Gastrocnemius medialis (tissue), 4 donors: ENCODE results near the gene SH2D6. TPM values are rescaled to one million over a fixed set of nuclear protein-coding genes. Genes with fewer than 3 reads are reported as not detected.

Source experiments
- ATAC-seq, 2 donors: fragments of 150-250 bp; one replicate each; pipeline ENCODE4 v1.9.1; 2016
- DNase-seq, 2 donors: peaks; one replicate each; pipeline ENCODE4 v3.0.0-alpha.2; 2019
- H3K27ac ChIP-seq, 4 donors: fragments of 200-600 bp; sonication (generic); 1 replicate in 1 of 4; 2 replicates in 3 of 4; pipeline ENCODE4 v1.5.1; 2016 to 2018; ENCODE audit warnings: mild to moderate bottlenecking in 2 of 4, moderate library complexity in 1 of 4
- H3K27me3 ChIP-seq, 3 donors: fragments of 200-600 bp; sonication (generic) in 2 of 3; 1 replicate in 1 of 3; 2 replicates in 2 of 3; pipeline versions ENCODE4 v1.5.1 to v1.6.0; 2016 to 2019; ENCODE audit warnings: mild to moderate bottlenecking in 1 of 3, moderate library complexity in 1 of 3
- H3K36me3 ChIP-seq, 2 donors: fragments of 200-600 bp; sonication (generic) in 1 of 2; one replicate each; pipeline ENCODE4 v1.5.1; 2017 to 2018
- H3K4me1 ChIP-seq, 2 donors: fragments of 200-600 bp; sonication (generic) in 1 of 2; one replicate each; pipeline ENCODE4 v1.5.1; 2016 to 2017; ENCODE audit warnings: mild to moderate bottlenecking in 2 of 2
- H3K4me3 ChIP-seq, 4 donors: fragments of 200-600 bp; sonication (generic) in 3 of 4; 1 replicate in 1 of 4; 2 replicates in 3 of 4; pipeline ENCODE4 v1.5.1; 2016 to 2019; ENCODE audit warnings: mild to moderate bottlenecking in 2 of 4
- H3K9me3 ChIP-seq, 3 donors: fragments of 200-600 bp; sonication (generic) in 2 of 3; 1 replicate in 1 of 3; 2 replicates in 2 of 3; pipeline ENCODE4 v1.5.1; 2016 to 2019
- CTCF ChIP-seq, 5 experiments: fragments of 450-650 bp in 3 of 5; fragments of 200-600 bp in 2 of 5; sonication (generic) in 2 of 5; IDR thresholded peaks in 4 of 5; conservative IDR thresholded peaks in 1 of 5; 1 replicate in 4 of 5; 2 replicates in 1 of 5; pipeline ENCODE4 v1.5.1; 2016 to 2019; ENCODE audit warnings: antibody characterized with exemption in 5 of 5, mild to moderate bottlenecking in 3 of 5, moderate library complexity in 3 of 5
- POLR2A ChIP-seq, 2 donors: fragments of 450-650 bp; IDR thresholded peaks; one replicate each; pipeline ENCODE4 v1.6.1; 2017; ENCODE audit warnings: antibody characterized with exemption in 2 of 2, mild to moderate bottlenecking in 2 of 2, moderate library complexity in 2 of 2
- in situ Hi-C, 4 donors: fragments of 200-750 bp; cut with MboI; loops; one replicate each; pipeline versions ENCODE4 v1.15.0 to v1.8.0; 2017; ENCODE audit warnings: low sequenced_read_pairs in 4 of 4
- intact Hi-C: fragments of 100-400 bp; cut with DNase I; formaldehyde crosslinking; loops from one replicate; pipeline ENCODE4 v1.15.1; 2023; ENCODE audit warnings: low total_unique reads
- total RNA-seq, 4 donors: library from RNA; depleted of rRNA; stranded (reverse); fragments of >200 nt; gene quantifications; one replicate each; pipeline versions ENCODE4 v1.1.0 to v1.2.3, GENCODE V29; 2016

Gene SH2D6
- total RNA-seq, 4 donors from 2014 or later = 3.5 TPM; not detected in 3

- H3K27me3 ChIP-seq = no peaks in the 10 kb centered on the region
- in situ Hi-C loops (no loop called here), intact Hi-C loops (no loop called here)
- no peaks in the 10 kb centered on the region for H3K9me3 ChIP-seq
- no peaks in the 10 kb centered on the region for H3K36me3 ChIP-seq
- peak in 1 of 2 donors; percentile 8 for DNase-seq
- TF ChIP-seq POLR2A (IDR thresholded peaks at IDR 0.05) (no peak), CTCF (IDR thresholded peaks at IDR 0.05 in 4 of 5, conservative IDR thresholded peaks at IDR 0.05 in 1 of 5) (no peak)
- peaks cover 6% of the 10 kb centered on the region in 2 donors for H3K4me1 ChIP-seq
- no peak overlapping the region for H3K27ac ChIP-seq
- ATAC-seq = no peak
- H3K4me3 ChIP-seq = no peak overlapping the region
Observed at GRCh38 chr2:85399183-85399455, 19.4 kb upstream of the SH2D6 start.

GRCh38 chr2:85400023-85400422, 18.5 kb upstream of the SH2D6 start:
- in situ Hi-C loops = no loop called here
- no peak for DNase-seq
- no peak overlapping the region for H3K4me3 ChIP-seq

GRCh38 chr2:85400541-85401463, 17.7 kb upstream of the SH2D6 start:
- no peak overlapping the region for H3K4me3 ChIP-seq
- intact Hi-C loops = no loop called here
- in situ Hi-C loops = no loop called here
- no peaks in the 10 kb centered on the region for H3K4me1 ChIP-seq
- no peaks in the 10 kb centered on the region for H3K36me3 ChIP-seq
- TF ChIP-seq CTCF (IDR thresholded peaks at IDR 0.05 in 4 of 5, conservative IDR thresholded peaks at IDR 0.05 in 1 of 5) (no peak), POLR2A (IDR thresholded peaks at IDR 0.05) (no peak)
- H3K27ac ChIP-seq = no peak overlapping the region
- H3K27me3 ChIP-seq = no peaks in the 10 kb centered on the region
- peak in 1 of 2 donors; percentile 18 for DNase-seq
- ATAC-seq = no peak
- H3K9me3 ChIP-seq = no peaks in the 10 kb centered on the region

More at GRCh38 chr2:85400023-85400422, 18.5 kb upstream of the SH2D6 start:
- intact Hi-C loops = no loop called here
- no peaks in the 10 kb centered on the region for H3K9me3 ChIP-seq
- no peaks in the 10 kb centered on the region for H3K27me3 ChIP-seq
- no peak for TF ChIP-seq CTCF (IDR thresholded peaks at IDR 0.05 in 4 of 5, conservative IDR thresholded peaks at IDR 0.05 in 1 of 5)
- TF ChIP-seq POLR2A (IDR thresholded peaks at IDR 0.05) = no peak
- no peaks in the 10 kb centered on the region for H3K4me1 ChIP-seq
- ATAC-seq = no peak
- no peaks in the 10 kb centered on the region for H3K36me3 ChIP-seq
- H3K27ac ChIP-seq = no peak overlapping the region

GRCh38 chr2:85401464-85401805, 17.1 kb upstream of the SH2D6 start:
- intact Hi-C loops = no loop called here
- H3K27ac ChIP-seq = no peak overlapping the region
- TF ChIP-seq POLR2A (IDR thresholded peaks at IDR 0.05) (no peak), CTCF (IDR thresholded peaks at IDR 0.05 in 4 of 5, conservative IDR thresholded peaks at IDR 0.05 in 1 of 5) (no peak)
- no peak for ATAC-seq
- in situ Hi-C loops = no loop called here
- H3K36me3 ChIP-seq = no peaks in the 10 kb centered on the region
- H3K9me3 ChIP-seq = no peaks in the 10 kb centered on the region
- H3K4me1 ChIP-seq = no peaks in the 10 kb centered on the region
- no peak overlapping the region for H3K4me3 ChIP-seq
- DNase-seq = no peak
- H3K27me3 ChIP-seq = no peaks in the 10 kb centered on the region
